GM10248 (cell line): Measurements from ENCODE around the gene PGAP6.
A peak's percentile ranks its signal among the peaks of the same experiment; 100 is the strongest.
"Not testable (repeated sequence)": the region's sequence is repeated elsewhere in the genome, so short reads cannot be mapped to it uniquely, and the experiment has no call there.

Experiments used
- CTCF ChIA-PET: fragments of 300-600 bp; sonication (Branson Sonifier 250); formaldehyde crosslinking; extraction: SDS; loops from one replicate; lab custom pipeline; 2021; ENCODE audit warnings: antibody characterized with exemption; lab: Yijun Ruan, JAX
- POLR2A ChIA-PET: fragments of 350-650 bp; sonication (Branson Sonifier 250); formaldehyde crosslinking; extraction: SDS; loops from one replicate; lab custom pipeline; 2020; ENCODE audit warnings: antibody characterized with exemption; lab: Yijun Ruan, JAX
- DNase-seq: peaks from one replicate; pipeline ENCODE4 v3.0.0; 2012; ENCODE audit errors: extremely low spot score
- TF ChIP-seq, protein P1 (sequence below): IDR thresholded peaks from 2 replicates; pipeline ENCODE4 v1.5.1; 2012; ENCODE audit warnings: mild to moderate bottlenecking, low read depth; ENCODE audit errors: extremely low read depth, missing control alignments, control extremely low read depth

The PGAP6 gene

DNA sequence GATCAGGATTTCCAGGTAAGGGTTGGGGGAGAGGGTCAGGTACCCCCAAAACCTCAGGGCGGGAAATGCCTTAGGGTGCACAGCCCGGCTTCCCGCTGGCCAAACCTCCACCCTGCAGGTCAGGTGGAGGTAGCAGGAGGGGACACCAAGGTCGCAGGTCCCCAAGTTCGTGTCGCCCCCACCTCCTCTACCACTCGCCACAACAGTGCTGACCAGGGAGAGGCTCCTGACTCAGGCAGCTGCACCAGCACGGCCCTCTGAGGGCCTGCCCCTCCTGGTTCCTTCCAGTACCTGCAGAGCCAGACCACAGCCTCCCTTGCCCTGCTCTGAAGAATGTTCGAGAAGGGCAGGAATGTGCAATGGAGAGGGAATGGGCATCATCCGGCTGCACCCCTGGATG is 15.3 kb downstream of the PGAP6 start:
- DNase-seq, result no peak
- ChIA-PET POLR2A (no interaction called here), CTCF (interaction anchor here (1.4 kb wide), 1 partner anchor 259 kb away, joined by 3 read pairs; no protein-coding TSS in a partner anchor)
- TF ChIP-seq, protein P1, sequence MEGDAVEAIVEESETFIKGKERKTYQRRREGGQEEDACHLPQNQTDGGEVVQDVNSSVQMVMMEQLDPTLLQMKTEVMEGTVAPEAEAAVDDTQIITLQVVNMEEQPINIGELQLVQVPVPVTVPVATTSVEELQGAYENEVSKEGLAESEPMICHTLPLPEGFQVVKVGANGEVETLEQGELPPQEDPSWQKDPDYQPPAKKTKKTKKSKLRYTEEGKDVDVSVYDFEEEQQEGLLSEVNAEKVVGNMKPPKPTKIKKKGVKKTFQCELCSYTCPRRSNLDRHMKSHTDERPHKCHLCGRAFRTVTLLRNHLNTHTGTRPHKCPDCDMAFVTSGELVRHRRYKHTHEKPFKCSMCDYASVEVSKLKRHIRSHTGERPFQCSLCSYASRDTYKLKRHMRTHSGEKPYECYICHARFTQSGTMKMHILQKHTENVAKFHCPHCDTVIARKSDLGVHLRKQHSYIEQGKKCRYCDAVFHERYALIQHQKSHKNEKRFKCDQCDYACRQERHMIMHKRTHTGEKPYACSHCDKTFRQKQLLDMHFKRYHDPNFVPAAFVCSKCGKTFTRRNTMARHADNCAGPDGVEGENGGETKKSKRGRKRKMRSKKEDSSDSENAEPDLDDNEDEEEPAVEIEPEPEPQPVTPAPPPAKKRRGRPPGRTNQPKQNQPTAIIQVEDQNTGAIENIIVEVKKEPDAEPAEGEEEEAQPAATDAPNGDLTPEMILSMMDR, result no peak

DNA sequence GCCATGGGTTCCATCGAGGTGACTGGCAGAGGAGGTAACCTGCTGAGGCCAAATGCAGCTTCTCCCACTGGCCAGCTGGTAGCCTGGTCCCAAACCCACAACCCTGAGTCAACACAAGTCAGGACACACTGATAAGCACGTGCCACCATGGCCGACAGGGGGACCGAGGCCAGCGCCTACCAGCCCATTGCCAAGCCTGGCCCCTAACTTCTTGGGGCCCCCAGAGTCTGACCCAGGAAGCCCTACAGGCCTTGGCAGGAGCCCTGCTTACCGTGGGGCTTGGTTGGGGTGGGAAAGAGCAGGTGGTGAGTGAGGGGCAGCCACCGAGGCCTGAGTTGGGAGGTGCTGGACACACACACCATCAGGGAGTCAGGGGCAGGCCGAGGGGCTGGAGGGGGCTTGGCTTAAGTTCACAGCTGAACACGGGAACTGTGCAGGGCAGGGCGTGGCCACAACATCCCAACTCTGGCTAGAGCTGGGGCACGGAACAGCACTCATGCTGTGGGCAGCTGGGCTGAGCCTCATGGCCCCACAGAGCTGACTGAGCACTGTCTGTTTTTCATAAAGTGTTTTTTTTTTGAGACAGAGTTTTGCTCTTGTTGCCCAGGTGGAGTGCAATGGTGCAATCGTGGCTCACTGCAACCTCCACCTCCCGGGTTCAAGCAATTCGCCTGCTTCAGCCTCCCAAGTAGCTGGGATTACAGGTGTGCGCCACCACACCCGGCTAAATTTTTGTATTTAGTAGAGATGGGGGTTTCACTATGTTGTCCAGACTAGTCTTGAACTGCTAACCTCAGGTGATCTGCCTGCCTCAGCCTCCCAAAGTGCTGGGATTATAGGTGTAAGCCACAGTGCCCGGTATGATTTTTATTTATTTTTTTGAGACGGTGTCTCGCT is 16.9 kb downstream of the PGAP6 start:
- CTCF ChIA-PET, result interaction anchor here (1.2 to 4.8 kb wide), 3 partner anchors 247 to 269 kb away, joined by 3 to 43 read pairs (median 5); no protein-coding TSS in a partner anchor
- POLR2A ChIA-PET, result interaction anchor here (0.9 kb wide), 1 partner anchor 12 kb away, joined by 6 read pairs; the partner anchor contains the start of gene AXIN1
- DNase-seq, result no peak

DNA sequence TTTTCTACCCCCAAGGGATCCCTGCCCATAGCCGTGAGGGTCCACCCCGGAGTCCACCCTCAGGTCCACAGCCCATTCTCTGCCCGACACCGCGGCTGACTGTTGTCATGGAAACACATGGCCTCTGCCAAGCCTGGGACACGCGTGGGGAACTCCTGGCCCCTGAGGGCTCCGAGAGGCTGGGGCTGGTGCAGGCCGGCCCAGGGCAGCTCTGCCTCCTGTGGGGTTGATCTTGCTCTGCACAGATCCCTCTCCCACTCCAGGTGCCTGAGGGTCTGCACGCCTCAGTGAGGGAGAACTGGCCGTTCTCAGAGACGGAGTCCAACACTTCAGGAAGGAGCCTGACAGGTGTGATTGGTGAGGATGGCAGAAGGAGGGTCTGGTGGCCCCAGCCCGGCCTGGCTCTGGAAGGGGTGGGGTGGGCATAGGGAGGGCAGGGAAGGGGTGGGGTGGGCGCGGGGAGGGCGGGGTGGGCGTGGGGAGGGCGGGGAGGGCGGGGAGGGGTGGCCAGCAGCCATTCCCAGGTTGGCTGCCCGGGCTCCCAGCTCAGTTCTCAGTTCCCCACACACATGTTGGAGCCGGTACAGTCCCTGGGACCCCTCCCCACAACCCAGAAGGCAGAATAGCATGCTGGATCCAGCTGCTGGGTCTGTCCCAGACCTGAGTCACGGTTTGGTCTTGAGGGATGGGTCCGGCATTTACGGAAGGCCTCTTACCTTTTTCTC is 17.9 kb downstream of the PGAP6 start:
- TF ChIP-seq, protein P1, result no peak
- ChIA-PET POLR2A (no interaction called here), CTCF (interaction anchor here (1.4 to 4.8 kb wide), 3 partner anchors 54 to 268 kb away, joined by 3 to 43 read pairs (median 5); no protein-coding TSS in a partner anchor)
- no peak for DNase-seq

More for the DNA sequence above, 16.9 kb downstream of the PGAP6 start:
- TF ChIP-seq, protein P1, result no peak

DNA sequence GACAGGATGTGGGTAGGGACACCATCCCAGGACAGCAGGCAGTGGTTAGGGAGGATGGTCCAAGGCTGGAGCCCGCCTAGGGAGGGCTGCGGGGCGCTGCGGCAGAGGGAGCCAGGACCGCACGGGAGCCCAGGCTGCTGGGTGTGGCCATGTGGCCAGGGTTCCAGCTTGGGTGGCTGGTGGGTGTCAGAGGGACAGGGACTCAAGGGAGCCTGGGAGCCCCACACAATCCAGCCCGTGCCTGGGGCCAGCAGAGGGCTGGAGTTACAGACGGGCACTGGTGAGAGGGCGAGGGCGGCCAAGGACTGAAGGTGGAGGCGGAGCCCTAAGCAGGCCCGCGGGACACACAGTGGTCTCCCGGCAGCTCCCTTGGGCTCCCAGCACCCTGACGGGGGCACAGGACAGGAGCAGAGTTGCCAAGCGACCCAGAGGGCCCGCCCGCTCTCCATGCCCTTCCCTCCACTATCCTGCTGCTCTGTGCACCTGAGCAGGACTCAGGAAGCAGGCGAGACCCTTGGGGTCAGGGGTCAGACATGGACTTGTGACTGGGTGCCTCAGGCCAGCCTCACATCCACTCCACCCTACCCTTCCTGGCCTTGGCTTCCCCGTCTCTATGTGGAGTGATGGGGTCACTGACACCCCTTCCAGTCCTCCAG is 18.5 kb downstream of the PGAP6 start:
- POLR2A ChIA-PET, result no interaction called here
- DNase-seq, result no peak
- CTCF ChIA-PET, result interaction anchor here (0.6 to 4.8 kb wide), 5 partner anchors 12 to 297 kb away, joined by 3 to 43 read pairs (median 3); no protein-coding TSS in a partner anchor
- TF ChIP-seq, protein P1, result no peak

DNA sequence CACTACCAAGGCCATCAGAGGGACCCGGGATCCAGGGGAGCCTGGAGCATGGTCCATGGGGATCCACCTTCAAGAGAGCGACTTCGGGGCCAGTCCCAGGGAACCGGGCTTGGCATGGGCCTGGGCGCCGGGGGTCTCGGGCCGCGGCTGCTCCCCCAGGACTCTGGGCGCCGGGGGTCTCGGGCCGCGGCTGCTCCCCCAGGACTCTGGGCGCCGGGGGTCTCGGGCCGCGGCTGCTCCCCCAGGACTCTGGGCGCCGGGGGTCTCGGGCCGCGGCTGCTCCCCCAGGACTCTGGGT is 19.1 kb downstream of the PGAP6 start:
- CTCF ChIA-PET, result interaction anchor here (0.6 to 4.8 kb wide), 13 partner anchors 8 to 300 kb away, joined by 3 to 43 read pairs (median 4); partner anchors contain the start of gene MRPL28
- DNase-seq, POLR2A ChIA-PET: not testable (repeated sequence)

DNA sequence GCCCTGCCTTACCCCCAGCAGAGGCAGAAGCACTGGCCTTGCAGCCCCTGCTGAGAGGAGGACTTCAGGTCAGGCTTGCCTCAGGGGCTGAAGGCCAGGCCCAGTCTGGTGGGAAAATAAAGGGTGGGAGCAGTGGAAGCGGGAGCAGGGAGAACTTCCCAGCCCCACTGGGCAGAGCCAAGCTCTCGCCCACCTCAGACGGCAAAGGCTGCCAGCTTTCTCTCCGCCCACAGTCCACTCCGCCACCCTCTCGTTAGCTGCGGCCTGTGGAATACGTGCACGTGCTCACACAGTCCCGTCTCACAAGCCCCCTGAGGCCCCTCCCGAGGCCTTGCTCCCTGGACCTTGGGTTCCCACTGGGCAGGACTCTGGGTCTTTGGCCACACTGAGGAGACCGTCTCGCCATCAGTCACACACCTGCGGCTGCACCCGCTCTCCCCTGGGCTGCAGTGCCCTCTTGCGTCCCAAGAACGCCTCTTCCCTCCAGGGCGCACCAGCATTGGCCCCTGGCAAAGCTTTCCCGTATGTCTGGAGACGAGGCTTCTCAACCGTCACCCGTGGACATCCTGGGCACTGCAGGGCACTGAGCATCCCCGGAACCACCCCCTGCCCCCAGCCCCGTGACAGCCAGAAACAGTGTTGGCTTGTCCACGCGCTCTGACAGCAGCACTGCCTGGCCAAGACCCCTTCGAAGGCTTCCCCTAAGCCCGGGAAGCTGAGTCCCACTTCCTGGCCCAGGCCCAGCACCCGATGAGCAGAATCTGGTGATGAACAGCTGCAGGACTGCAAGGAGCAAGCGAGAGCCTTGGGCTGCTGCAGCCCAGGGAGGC is 19.7 kb downstream of the PGAP6 start:
- TF ChIP-seq, protein P1, result peak; percentile 83
- POLR2A ChIA-PET, result no interaction called here
- DNase-seq, result peak; percentile 89
- CTCF ChIA-PET, result interaction anchor here (0.6 to 4.8 kb wide), 19 partner anchors 9 to 299 kb away, joined by 3 to 43 read pairs (median 4); partner anchors contain the start of gene MRPL28
